ENCODE measurements around the gene ANXA8.

- TF ChIP-seq FOS (IDR thresholded peaks at IDR 0.05; ENCODE audit: borderline replicate concordance, insufficient read depth, low read length) (no peak), EZH2 (IDR thresholded peaks at IDR 0.05; ENCODE audit: borderline replicate concordance, low read depth, low read length, severe bottlenecking) (no peak), POLR2A (IDR thresholded peaks at IDR 0.05; ENCODE audit: low read depth, low read length) (no peak)
- TF ChIP-seq, protein P1, sequence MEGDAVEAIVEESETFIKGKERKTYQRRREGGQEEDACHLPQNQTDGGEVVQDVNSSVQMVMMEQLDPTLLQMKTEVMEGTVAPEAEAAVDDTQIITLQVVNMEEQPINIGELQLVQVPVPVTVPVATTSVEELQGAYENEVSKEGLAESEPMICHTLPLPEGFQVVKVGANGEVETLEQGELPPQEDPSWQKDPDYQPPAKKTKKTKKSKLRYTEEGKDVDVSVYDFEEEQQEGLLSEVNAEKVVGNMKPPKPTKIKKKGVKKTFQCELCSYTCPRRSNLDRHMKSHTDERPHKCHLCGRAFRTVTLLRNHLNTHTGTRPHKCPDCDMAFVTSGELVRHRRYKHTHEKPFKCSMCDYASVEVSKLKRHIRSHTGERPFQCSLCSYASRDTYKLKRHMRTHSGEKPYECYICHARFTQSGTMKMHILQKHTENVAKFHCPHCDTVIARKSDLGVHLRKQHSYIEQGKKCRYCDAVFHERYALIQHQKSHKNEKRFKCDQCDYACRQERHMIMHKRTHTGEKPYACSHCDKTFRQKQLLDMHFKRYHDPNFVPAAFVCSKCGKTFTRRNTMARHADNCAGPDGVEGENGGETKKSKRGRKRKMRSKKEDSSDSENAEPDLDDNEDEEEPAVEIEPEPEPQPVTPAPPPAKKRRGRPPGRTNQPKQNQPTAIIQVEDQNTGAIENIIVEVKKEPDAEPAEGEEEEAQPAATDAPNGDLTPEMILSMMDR (IDR thresholded peaks at IDR 0.05; ENCODE audit: extremely low read depth in 1 of 2, insufficient read depth in 1 of 2, low read depth in 1 of 2, low read length in 2 of 2) = no peak
These were observed 58.0 kb downstream of the ANXA8 start for GRCh38 chr10:47425813-47426419.

Measured in endothelial cell of umbilical vein (primary cell).